ENCODE results near the gene DLGAP4. TPM values are rescaled to one million over a fixed set of nuclear protein-coding genes. Genes with fewer than 3 reads are reported as not detected.

Gene DLGAP4
- polyA plus RNA-seq, 1 of the 3 experiments (the other 2 are of a cell fraction): 31.2 TPM

GRCh38 chr20:36298795-36299339, 7.3 kb upstream of the DLGAP4 start:
- no peaks in the 10 kb centered on the region for H3K79me2 ChIP-seq (ENCODE audit: insufficient read depth)
- ChIA-PET CTCF (interaction anchor here (1.3 kb wide), 1 partner anchor 140 kb away, joined by 3 read pairs; no protein-coding TSS in a partner anchor), POLR2A (no interaction called here)
- H4K20me1 ChIP-seq (ENCODE audit: insufficient read depth): no peaks in the 10 kb centered on the region
- no peak overlapping the region for H3K27ac ChIP-seq (ENCODE audit: low read depth in 2 of 2, low read length in 1 of 2)
- no peak for DNase-seq
- no peak for TF ChIP-seq NFIC (IDR thresholded peaks at IDR 0.05; ENCODE audit: borderline replicate concordance)
- TF ChIP-seq, protein P1, sequence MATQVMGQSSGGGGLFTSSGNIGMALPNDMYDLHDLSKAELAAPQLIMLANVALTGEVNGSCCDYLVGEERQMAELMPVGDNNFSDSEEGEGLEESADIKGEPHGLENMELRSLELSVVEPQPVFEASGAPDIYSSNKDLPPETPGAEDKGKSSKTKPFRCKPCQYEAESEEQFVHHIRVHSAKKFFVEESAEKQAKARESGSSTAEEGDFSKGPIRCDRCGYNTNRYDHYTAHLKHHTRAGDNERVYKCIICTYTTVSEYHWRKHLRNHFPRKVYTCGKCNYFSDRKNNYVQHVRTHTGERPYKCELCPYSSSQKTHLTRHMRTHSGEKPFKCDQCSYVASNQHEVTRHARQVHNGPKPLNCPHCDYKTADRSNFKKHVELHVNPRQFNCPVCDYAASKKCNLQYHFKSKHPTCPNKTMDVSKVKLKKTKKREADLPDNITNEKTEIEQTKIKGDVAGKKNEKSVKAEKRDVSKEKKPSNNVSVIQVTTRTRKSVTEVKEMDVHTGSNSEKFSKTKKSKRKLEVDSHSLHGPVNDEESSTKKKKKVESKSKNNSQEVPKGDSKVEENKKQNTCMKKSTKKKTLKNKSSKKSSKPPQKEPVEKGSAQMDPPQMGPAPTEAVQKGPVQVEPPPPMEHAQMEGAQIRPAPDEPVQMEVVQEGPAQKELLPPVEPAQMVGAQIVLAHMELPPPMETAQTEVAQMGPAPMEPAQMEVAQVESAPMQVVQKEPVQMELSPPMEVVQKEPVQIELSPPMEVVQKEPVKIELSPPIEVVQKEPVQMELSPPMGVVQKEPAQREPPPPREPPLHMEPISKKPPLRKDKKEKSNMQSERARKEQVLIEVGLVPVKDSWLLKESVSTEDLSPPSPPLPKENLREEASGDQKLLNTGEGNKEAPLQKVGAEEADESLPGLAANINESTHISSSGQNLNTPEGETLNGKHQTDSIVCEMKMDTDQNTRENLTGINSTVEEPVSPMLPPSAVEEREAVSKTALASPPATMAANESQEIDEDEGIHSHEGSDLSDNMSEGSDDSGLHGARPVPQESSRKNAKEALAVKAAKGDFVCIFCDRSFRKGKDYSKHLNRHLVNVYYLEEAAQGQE (IDR thresholded peaks at IDR 0.05; ENCODE audit: low read depth, low read length): no peak
- no peak for TF ChIP-seq FOXJ3 (CRISPR knock-in tag; IDR thresholded peaks at IDR 0.05)
- H3K4me1 ChIP-seq (ENCODE audit: control insufficient read depth in 1 of 2, insufficient read depth in 2 of 2, low read depth in 1 of 2, low read length in 1 of 2): no peaks in the 10 kb centered on the region
- H3K9me2 ChIP-seq: no peaks in the 10 kb centered on the region
- no peak overlapping the region for H2AFZ ChIP-seq (ENCODE audit: low read depth)
- H3K27me3 ChIP-seq (ENCODE audit: insufficient read depth): peaks cover 4% of the 10 kb centered on the region
- H3K4me2 ChIP-seq: no peak overlapping the region
- no peak overlapping the region for H3K4me3 ChIP-seq (ENCODE audit: low read depth in 2 of 2, low read length in 1 of 2)
- H3K9ac ChIP-seq: no peak overlapping the region
- H3K36me3 ChIP-seq (replicated peaks in 1 of 2; ENCODE audit: control insufficient read depth in 1 of 2, insufficient read depth in 2 of 2, low read length in 1 of 2): no peaks in the 10 kb centered on the region
- WGBS (ENCODE audit: low lambda C conversion rate): 46% methylated on average over 10 of the region's 11 CpGs
- H3K9me3 ChIP-seq: no peaks in the 10 kb centered on the region
- no peaks in the 10 kb centered on the region for H3F3A ChIP-seq (replicated peaks; ENCODE audit: insufficient read depth)

- Histone ChIP-seq H3K9me3 (no peaks in the 10 kb centered on the region), H2AFZ (ENCODE audit: low read depth) (no peak overlapping the region), H3K79me2 (ENCODE audit: insufficient read depth) (no peaks in the 10 kb centered on the region), H3F3A (replicated peaks; ENCODE audit: insufficient read depth) (no peaks in the 10 kb centered on the region), H3K27me3 (ENCODE audit: insufficient read depth) (peaks cover 10% of the 10 kb centered on the region), H3K4me1 (ENCODE audit: control insufficient read depth in 1 of 2, insufficient read depth in 2 of 2, low read depth in 1 of 2, low read length in 1 of 2) (no peaks in the 10 kb centered on the region), H3K27ac (ENCODE audit: low read depth in 2 of 2, low read length in 1 of 2) (no peak overlapping the region), H3K9ac (no peak overlapping the region), H3K4me3 (ENCODE audit: low read depth in 2 of 2, low read length in 1 of 2) (no peak overlapping the region), H3K4me2 (no peak overlapping the region), H4K20me1 (ENCODE audit: insufficient read depth) (no peaks in the 10 kb centered on the region), H3K36me3 (replicated peaks in 1 of 2; ENCODE audit: control insufficient read depth in 1 of 2, insufficient read depth in 2 of 2, low read length in 1 of 2) (no peaks in the 10 kb centered on the region), H3K9me2 (no peaks in the 10 kb centered on the region)
- ChIA-PET POLR2A (no interaction called here), CTCF (interaction anchor here (1.3 kb wide), 1 partner anchor 140 kb away, joined by 3 read pairs; no protein-coding TSS in a partner anchor)
- no peak for TF ChIP-seq ELF1 (IDR thresholded peaks at IDR 0.05)
- TF ChIP-seq POLR2AphosphoS5 (IDR thresholded peaks at IDR 0.05; ENCODE audit: low read depth, low read length): no peak
- no peak for TF ChIP-seq CHD2 (IDR thresholded peaks at IDR 0.05; ENCODE audit: low read length, partially characterized antibody)
- TF ChIP-seq MEF2A (IDR thresholded peaks at IDR 0.05; ENCODE audit: borderline replicate concordance, low read depth): no peak
- 14% methylated on average over 4 of the region's 4 CpGs for WGBS (ENCODE audit: low lambda C conversion rate)
- DNase-seq: no peak
These were observed 6.7 kb upstream of the DLGAP4 start for GRCh38 chr20:36299459-36299858.

Measured in SK-N-SH (cell line).